ENCODE measurements around the gene EN1. TPM values are rescaled to one million over a fixed set of nuclear protein-coding genes. Genes with fewer than 3 reads are reported as not detected.

The EN1 gene
- total RNA-seq (2014; rRNA removed; shearing (Covaris generic)) = 0.24 TPM in 1 of 2 replicates, not detected in the other
- polyA plus RNA-seq (2016; fragmentation: Nextera tagmentation; extraction: Ambion mirVana) = 0.09 and 0.21 TPM in 2 replicates
- long read RNA-seq = 0 reads

DNA sequence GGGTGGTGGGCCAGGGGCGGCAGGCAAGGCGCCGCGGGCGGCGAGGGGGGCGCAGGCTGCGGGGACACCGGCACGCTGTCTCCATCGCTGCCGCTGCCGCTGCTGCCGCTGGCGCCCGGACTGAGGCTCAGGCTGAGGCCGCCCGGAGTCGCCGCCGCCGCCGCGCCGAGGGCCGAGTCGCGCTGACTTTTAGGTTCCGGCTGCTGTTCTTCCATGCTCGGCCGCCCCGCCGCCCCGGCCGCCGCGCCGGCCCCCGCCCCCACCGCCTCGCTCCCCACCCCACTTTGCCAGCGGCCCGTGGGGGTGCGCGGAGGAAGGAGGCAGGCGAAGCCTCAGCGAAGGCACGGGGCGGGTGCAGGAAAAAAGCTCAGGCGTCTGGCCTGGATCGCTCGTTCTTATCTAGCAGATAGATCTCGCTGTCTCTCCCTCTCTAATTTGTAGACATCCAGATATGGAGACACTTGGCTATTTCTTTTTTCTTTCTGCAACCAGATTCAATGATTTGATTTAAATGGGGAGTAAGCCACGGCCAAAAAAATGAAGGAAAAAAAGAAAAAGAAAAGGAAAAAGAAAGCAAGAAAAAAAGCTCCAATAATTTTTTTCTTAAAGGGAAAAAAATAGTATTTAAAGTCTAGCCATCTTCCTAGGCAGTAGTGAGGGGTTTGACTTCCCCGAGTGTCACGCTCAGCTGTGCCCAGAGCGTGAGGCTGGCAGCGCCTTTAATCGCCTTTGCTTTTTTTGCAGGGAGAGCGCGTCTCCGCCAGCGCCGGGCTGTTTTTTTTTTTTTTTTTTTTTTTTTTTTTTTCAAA lies at the start of gene EN1:
EN1 (minus strand) TSS at position 696 of the 809 bp plus-strand sequence; CDS start at position 215, 481 bp downstream.
- peak within 1 kb of the TSS; percentile 84 for H2AFZ ChIP-seq
- Mint-ChIP-seq H3K27ac (no peak within 1 kb of the TSS), H3K9me3 (peaks cover 11% of the 10 kb centered on the region), H3K27me3 (ENCODE audit: insufficient read depth, low read depth, poor library complexity) (peaks cover 94% of the 10 kb centered on the region), H3K36me3 (ENCODE audit: low read depth) (peaks cover 2% of the 10 kb centered on the region; the same call in 2 of the 3 replicates), H3K4me1 (peaks cover 69% of the 10 kb centered on the region), H3K4me3 (peak within 1 kb of the TSS; percentile 70)
- no peaks in the 10 kb centered on the region for H3K79me2 ChIP-seq (replicated peaks; ENCODE audit: insufficient read depth)
- no peaks in the 10 kb centered on the region; the same call in 1 of the 2 replicates for H3K36me3 ChIP-seq (ENCODE audit: insufficient read depth)
- H3K27me3 ChIP-seq (ENCODE audit: insufficient read depth) = peaks cover 100% of the 10 kb centered on the region
- H3K27ac ChIP-seq (ENCODE audit: low read depth) = no peak within 1 kb of the TSS
- no peaks in the 10 kb centered on the region for H3K9me2 ChIP-seq (ENCODE audit: insufficient read depth)
- TF ChIP-seq EZH2 (IDR thresholded peaks at IDR 0.05; ENCODE audit: low read depth, unreplicated experiment) = peak; percentile 98
- no peak for TF ChIP-seq POLR2AphosphoS5 (IDR thresholded peaks at IDR 0.05; ENCODE audit: low read depth)
- no peak for TF ChIP-seq CREB1 (CRISPR knock-in tag; IDR thresholded peaks at IDR 0.05; ENCODE audit: low read depth)
- peak; percentile 76 for TF ChIP-seq EZH2phosphoT487 (IDR thresholded peaks at IDR 0.05; ENCODE audit: unreplicated experiment)
- peak; percentile 44 for DNase-seq (ENCODE audit: low spot score)
- peaks cover 55% of the 10 kb centered on the region for H3F3A ChIP-seq (replicated peaks; ENCODE audit: low read depth)
- peak; percentile 0; the same call in 1 of the 3 replicates for ATAC-seq
- peaks cover 69% of the 10 kb centered on the region for H3K4me1 ChIP-seq (ENCODE audit: insufficient read depth)
- H4K20me1 ChIP-seq (replicated peaks; ENCODE audit: insufficient read depth) = peaks cover 7% of the 10 kb centered on the region
- peak within 1 kb of the TSS; percentile 92 for H3K4me2 ChIP-seq
- H3K4me3 ChIP-seq = peak within 1 kb of the TSS; percentile 60

DNA sequence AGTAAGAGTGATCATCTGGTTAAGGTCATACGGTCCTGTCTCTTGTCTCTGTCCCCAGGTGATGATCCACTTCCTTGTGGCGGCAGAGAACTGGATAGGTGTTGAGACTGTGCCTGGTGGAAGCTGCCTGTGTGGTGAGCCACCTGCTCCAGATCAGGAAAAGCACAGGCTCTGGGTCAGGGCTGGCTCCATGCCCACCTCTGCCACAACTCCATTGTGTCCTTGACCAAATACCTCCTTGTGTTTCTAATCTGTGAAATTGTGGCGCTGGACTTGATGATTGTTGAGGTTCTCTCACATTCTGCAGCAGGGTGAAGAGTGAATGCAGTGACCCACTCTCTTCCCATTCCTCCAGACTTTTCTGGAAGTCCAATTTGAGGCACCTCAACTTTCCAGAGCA lies 45.7 kb upstream of the EN1 start:
- Mint-ChIP-seq H3K27me3 (ENCODE audit: insufficient read depth, low read depth, poor library complexity) (no peaks in the 10 kb centered on the region), H3K4me1 (no peaks in the 10 kb centered on the region), H3K9me3 (peaks cover 20% of the 10 kb centered on the region; the same call in 2 of the 3 replicates), H3K36me3 (ENCODE audit: low read depth) (no peaks in the 10 kb centered on the region), H3K27ac (no peak overlapping the region), H3K4me3 (no peak overlapping the region)
- Histone ChIP-seq H3F3A (replicated peaks; ENCODE audit: low read depth) (no peaks in the 10 kb centered on the region), H3K27me3 (ENCODE audit: insufficient read depth) (no peaks in the 10 kb centered on the region), H4K20me1 (replicated peaks; ENCODE audit: insufficient read depth) (no peaks in the 10 kb centered on the region), H3K9me2 (ENCODE audit: insufficient read depth) (no peaks in the 10 kb centered on the region), H3K79me2 (replicated peaks; ENCODE audit: insufficient read depth) (no peaks in the 10 kb centered on the region), H3K27ac (ENCODE audit: low read depth) (no peak overlapping the region), H3K36me3 (ENCODE audit: insufficient read depth) (no peaks in the 10 kb centered on the region), H3K4me2 (no peak overlapping the region), H3K4me1 (ENCODE audit: insufficient read depth) (no peaks in the 10 kb centered on the region), H2AFZ (no peak overlapping the region), H3K4me3 (no peak overlapping the region)
- DNase-seq (ENCODE audit: low spot score) (no peak), ATAC-seq (no peak)
- TF ChIP-seq EZH2 (IDR thresholded peaks at IDR 0.05; ENCODE audit: low read depth, unreplicated experiment) = no peak
- TF ChIP-seq JUNB (IDR thresholded peaks at IDR 0.05; ENCODE audit: unreplicated experiment) = no peak

- H2AFZ ChIP-seq = no peak overlapping the region
- H3K27ac ChIP-seq (ENCODE audit: low read depth) = no peak overlapping the region
- Mint-ChIP-seq H3K4me3 (no peak overlapping the region), H3K9me3 (peaks cover 20% of the 10 kb centered on the region; the same call in 2 of the 3 replicates), H3K36me3 (ENCODE audit: low read depth) (no peaks in the 10 kb centered on the region), H3K27ac (no peak overlapping the region), H3K4me1 (no peaks in the 10 kb centered on the region), H3K27me3 (ENCODE audit: insufficient read depth, low read depth, poor library complexity) (no peaks in the 10 kb centered on the region)
- DNase-seq (ENCODE audit: low spot score) (no peak), ATAC-seq (no peak)
- TF ChIP-seq JUNB (IDR thresholded peaks at IDR 0.05; ENCODE audit: unreplicated experiment) (no peak), EZH2 (IDR thresholded peaks at IDR 0.05; ENCODE audit: low read depth, unreplicated experiment) (no peak), STAT1 (IDR thresholded peaks at IDR 0.05; ENCODE audit: unreplicated experiment) (no peak), POLR2AphosphoS5 (IDR thresholded peaks at IDR 0.05; ENCODE audit: low read depth) (no peak), EZH2phosphoT487 (IDR thresholded peaks at IDR 0.05; ENCODE audit: unreplicated experiment) (no peak)
- TF ChIP-seq, protein P1, sequence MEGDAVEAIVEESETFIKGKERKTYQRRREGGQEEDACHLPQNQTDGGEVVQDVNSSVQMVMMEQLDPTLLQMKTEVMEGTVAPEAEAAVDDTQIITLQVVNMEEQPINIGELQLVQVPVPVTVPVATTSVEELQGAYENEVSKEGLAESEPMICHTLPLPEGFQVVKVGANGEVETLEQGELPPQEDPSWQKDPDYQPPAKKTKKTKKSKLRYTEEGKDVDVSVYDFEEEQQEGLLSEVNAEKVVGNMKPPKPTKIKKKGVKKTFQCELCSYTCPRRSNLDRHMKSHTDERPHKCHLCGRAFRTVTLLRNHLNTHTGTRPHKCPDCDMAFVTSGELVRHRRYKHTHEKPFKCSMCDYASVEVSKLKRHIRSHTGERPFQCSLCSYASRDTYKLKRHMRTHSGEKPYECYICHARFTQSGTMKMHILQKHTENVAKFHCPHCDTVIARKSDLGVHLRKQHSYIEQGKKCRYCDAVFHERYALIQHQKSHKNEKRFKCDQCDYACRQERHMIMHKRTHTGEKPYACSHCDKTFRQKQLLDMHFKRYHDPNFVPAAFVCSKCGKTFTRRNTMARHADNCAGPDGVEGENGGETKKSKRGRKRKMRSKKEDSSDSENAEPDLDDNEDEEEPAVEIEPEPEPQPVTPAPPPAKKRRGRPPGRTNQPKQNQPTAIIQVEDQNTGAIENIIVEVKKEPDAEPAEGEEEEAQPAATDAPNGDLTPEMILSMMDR (conservative IDR thresholded peaks at IDR 0.05; ENCODE audit: low read depth in 2 of 2) = no peak
- TF ChIP-seq, protein P2, sequence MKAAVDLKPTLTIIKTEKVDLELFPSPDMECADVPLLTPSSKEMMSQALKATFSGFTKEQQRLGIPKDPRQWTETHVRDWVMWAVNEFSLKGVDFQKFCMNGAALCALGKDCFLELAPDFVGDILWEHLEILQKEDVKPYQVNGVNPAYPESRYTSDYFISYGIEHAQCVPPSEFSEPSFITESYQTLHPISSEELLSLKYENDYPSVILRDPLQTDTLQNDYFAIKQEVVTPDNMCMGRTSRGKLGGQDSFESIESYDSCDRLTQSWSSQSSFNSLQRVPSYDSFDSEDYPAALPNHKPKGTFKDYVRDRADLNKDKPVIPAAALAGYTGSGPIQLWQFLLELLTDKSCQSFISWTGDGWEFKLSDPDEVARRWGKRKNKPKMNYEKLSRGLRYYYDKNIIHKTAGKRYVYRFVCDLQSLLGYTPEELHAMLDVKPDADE (IDR thresholded peaks at IDR 0.05) = no peak
- no peak overlapping the region for H3K4me3 ChIP-seq
- no peaks in the 10 kb centered on the region for H3K36me3 ChIP-seq (ENCODE audit: insufficient read depth)
- no peaks in the 10 kb centered on the region for H4K20me1 ChIP-seq (replicated peaks; ENCODE audit: insufficient read depth)
- H3K79me2 ChIP-seq (replicated peaks; ENCODE audit: insufficient read depth) = no peaks in the 10 kb centered on the region
- H3K4me2 ChIP-seq = no peak overlapping the region
- no peaks in the 10 kb centered on the region for H3F3A ChIP-seq (replicated peaks; ENCODE audit: low read depth)
- no peaks in the 10 kb centered on the region for H3K4me1 ChIP-seq (ENCODE audit: insufficient read depth)
- no peaks in the 10 kb centered on the region for H3K27me3 ChIP-seq (ENCODE audit: insufficient read depth)
- H3K9me2 ChIP-seq (ENCODE audit: insufficient read depth) = no peaks in the 10 kb centered on the region
Measured at GRCh38 chr2:118889995-118890394, 42.5 kb upstream of the EN1 start.

Data from GM23338 (cell line).